Neuronal stem cell (in vitro differentiated cells): ENCODE data around the gene FZD1.

Experiments used
- DNase-seq: peaks from one replicate; pipeline ENCODE4 v3.0.0-alpha.2; 2013; ENCODE audit warnings: low spot score
- H2AFZ ChIP-seq: one replicate; pipeline ENCODE4 v1.6.1; 2013; ENCODE audit warnings: mild to moderate bottlenecking, low read length, inconsistent platforms
- H2AK5ac ChIP-seq: 2 replicates; pipeline ENCODE4 v1.6.1; 2013; ENCODE audit warnings: low read depth, mild to moderate bottlenecking, inconsistent platforms, low read length, moderate library complexity, mixed read lengths
- H2BK120ac ChIP-seq: 2 replicates; pipeline ENCODE4 v1.6.1; 2013; ENCODE audit warnings: low read depth, mild to moderate bottlenecking, inconsistent platforms, low read length, moderate library complexity, mixed read lengths
- H2BK12ac ChIP-seq: one replicate; pipeline ENCODE4 v1.6.1; 2013; ENCODE audit warnings: low read length, inconsistent platforms
- H2BK15ac ChIP-seq: 2 replicates; pipeline ENCODE4 v1.6.1; 2013; ENCODE audit warnings: mild to moderate bottlenecking, low read length, inconsistent platforms, mixed read lengths
- H2BK5ac ChIP-seq: one replicate; pipeline ENCODE4 v1.6.1; 2013; ENCODE audit warnings: inconsistent platforms, mild to moderate bottlenecking, low read length, moderate library complexity
- H3K14ac ChIP-seq: one replicate; pipeline ENCODE4 v1.6.1; 2013; ENCODE audit warnings: low read length, inconsistent platforms
- H3K18ac ChIP-seq: 2 replicates; pipeline ENCODE4 v1.6.1; 2013; ENCODE audit warnings: low read length, inconsistent platforms
- H3K23ac ChIP-seq: 2 replicates; pipeline ENCODE4 v1.6.1; 2013; ENCODE audit warnings: low read depth, mild to moderate bottlenecking, mixed read lengths, low read length, inconsistent platforms; ENCODE audit not compliant: poor library complexity
- H3K27ac ChIP-seq: replicated peaks from 3 replicates; pipeline ENCODE4 v1.5.1; 2013; ENCODE audit warnings: low read length, inconsistent platforms
- H3K27me3 ChIP-seq, 3 experiments: 2 replicates each; pipeline ENCODE4 v1.6.1; 2013; ENCODE audit warnings: low read length in 3 of 3, mild to moderate bottlenecking in 2 of 3, inconsistent platforms in 1 of 3, low read depth in 1 of 3, mixed read lengths in 1 of 3, moderate library complexity in 1 of 3; ENCODE audit not compliant: control insufficient read depth in 3 of 3, insufficient read depth in 3 of 3
- H3K36me3 ChIP-seq, 2 donors: replicated peaks in 1 of 2; 2 replicates each; pipeline ENCODE4 v1.6.1; 2013; ENCODE audit warnings: low read length in 2 of 2; ENCODE audit not compliant: control insufficient read depth in 2 of 2, insufficient read depth in 2 of 2
- H3K4ac ChIP-seq: 2 replicates; pipeline ENCODE4 v1.6.1; 2013; ENCODE audit warnings: inconsistent platforms, mild to moderate bottlenecking, low read length, moderate library complexity
- H3K4me1 ChIP-seq, 2 donors: 1 replicate in 1 of 2; 2 replicates in 1 of 2; pipeline ENCODE4 v1.6.1; 2013; ENCODE audit warnings: low read length in 2 of 2, low read depth in 1 of 2; ENCODE audit not compliant: control insufficient read depth in 2 of 2, insufficient read depth in 1 of 2
- H3K4me2 ChIP-seq: one replicate; pipeline ENCODE4 v1.6.1; 2013; ENCODE audit warnings: mild to moderate bottlenecking, low read length, inconsistent platforms; ENCODE audit not compliant: insufficient read depth, poor library complexity, severe bottlenecking
- H3K4me3 ChIP-seq, 2 donors: 2 replicates each; pipeline ENCODE4 v1.5.1; 2013; ENCODE audit warnings: low read length in 2 of 2, mild to moderate bottlenecking in 2 of 2, inconsistent platforms in 1 of 2, moderate library complexity in 1 of 2
- H3K79me1 ChIP-seq: one replicate; pipeline ENCODE4 v1.6.1; 2013; ENCODE audit warnings: low read depth, mild to moderate bottlenecking, inconsistent platforms, low read length, moderate library complexity
- H3K9ac ChIP-seq: one replicate; pipeline ENCODE4 v1.6.1; 2013; ENCODE audit warnings: mild to moderate bottlenecking, low read depth, low read length, inconsistent platforms; ENCODE audit not compliant: poor library complexity
- H3K9me3 ChIP-seq, 2 donors: replicated peaks in 1 of 2; 2 replicates each; pipeline versions ENCODE3 to v1.6.1; 2013; ENCODE audit warnings: low read length in 2 of 2, mild to moderate bottlenecking in 2 of 2, inconsistent platforms in 1 of 2, low read depth in 1 of 2, mixed read lengths in 1 of 2, moderate library complexity in 1 of 2; ENCODE audit not compliant: control insufficient read depth in 2 of 2, insufficient read depth in 1 of 2
- H4K8ac ChIP-seq: one replicate; pipeline ENCODE4 v1.6.1; 2013; ENCODE audit warnings: low read depth, mild to moderate bottlenecking, inconsistent platforms, low read length, moderate library complexity
- H4K91ac ChIP-seq: one replicate; pipeline ENCODE4 v1.6.1; 2013; ENCODE audit warnings: low read length, low read depth, mild to moderate bottlenecking, inconsistent platforms; ENCODE audit not compliant: poor library complexity
- WGBS, 2 donors: extraction: QIAGEN DNeasy Blood & Tissue Kit; methylation state at CpG; one replicate each; pipeline ENCODE4 v1.1.7; 2013; ENCODE audit warnings: missing lambda C conversion rate in 2 of 2, mixed read lengths in 1 of 2; ENCODE audit not compliant: insufficient read length in 2 of 2, insufficient replicate concordance in 1 of 2; ENCODE audit errors: extremely low coverage in 2 of 2; 5-methylcytosine and 5-hydroxymethylcytosine counted together

FZD1 gene

DNA sequence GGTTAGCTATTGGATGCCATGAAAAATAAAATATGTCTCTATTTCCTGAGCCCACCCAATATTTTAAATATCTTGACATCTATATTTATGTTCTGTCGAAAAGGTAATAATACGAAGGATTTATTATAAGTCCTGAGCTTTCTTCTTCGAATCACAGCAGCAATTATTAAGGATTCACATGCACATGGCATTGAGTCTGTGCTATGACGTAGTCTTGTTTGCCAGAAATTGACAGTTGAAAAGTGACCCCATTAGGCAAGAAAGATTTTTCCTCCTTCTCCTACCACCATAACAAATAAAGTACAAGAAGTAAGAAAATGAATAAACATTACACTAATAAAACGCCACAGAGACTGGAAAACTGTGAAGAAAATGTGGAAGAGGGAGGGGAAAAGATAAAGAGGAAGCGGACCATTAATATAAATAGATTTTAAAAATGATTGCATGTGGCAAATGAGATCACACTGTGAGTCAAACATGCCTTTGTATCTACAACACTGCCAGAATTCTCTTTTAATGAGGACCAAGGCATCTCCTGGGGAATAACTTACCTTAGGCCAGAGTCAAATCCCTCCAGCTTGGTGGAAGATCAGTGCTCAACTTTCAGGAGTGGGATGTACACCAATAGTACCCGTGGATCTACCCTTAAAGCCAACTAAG, 21.6 kb downstream of the FZD1 start:
- no CpG with 5 or more reads among the region's 7 CpGs for WGBS, 2 donors
- H3K79me1 ChIP-seq = no peaks in the 10 kb centered on the region
- no peak overlapping the region for H3K18ac ChIP-seq
- H4K91ac ChIP-seq = no peak overlapping the region
- no peak overlapping the region for H2BK120ac ChIP-seq
- H2AK5ac ChIP-seq = no peak overlapping the region
- H3K27ac ChIP-seq = no peak overlapping the region
- no peak overlapping the region for H2BK12ac ChIP-seq
- H3K9ac ChIP-seq = no peak overlapping the region
- H3K4me3 ChIP-seq = no peak overlapping the region
- no peak overlapping the region for H3K23ac ChIP-seq
- no peak overlapping the region for H4K8ac ChIP-seq
- H3K36me3 ChIP-seq = no peaks in the 10 kb centered on the region
- H2BK5ac ChIP-seq = no peak overlapping the region
- H2BK15ac ChIP-seq = no peak overlapping the region
- no peak overlapping the region for H3K14ac ChIP-seq
- H3K4me2 ChIP-seq = no peak overlapping the region
- peaks cover 3 to 8% of the 10 kb centered on the region in 2 donors for H3K4me1 ChIP-seq
- peaks cover 0 to 7% of the 10 kb centered on the region in 2 donors for H3K9me3 ChIP-seq
- H3K27me3 ChIP-seq = no peaks in the 10 kb centered on the region
- no peak for DNase-seq
- no peak overlapping the region for H2AFZ ChIP-seq
- H3K4ac ChIP-seq = no peak overlapping the region

DNA sequence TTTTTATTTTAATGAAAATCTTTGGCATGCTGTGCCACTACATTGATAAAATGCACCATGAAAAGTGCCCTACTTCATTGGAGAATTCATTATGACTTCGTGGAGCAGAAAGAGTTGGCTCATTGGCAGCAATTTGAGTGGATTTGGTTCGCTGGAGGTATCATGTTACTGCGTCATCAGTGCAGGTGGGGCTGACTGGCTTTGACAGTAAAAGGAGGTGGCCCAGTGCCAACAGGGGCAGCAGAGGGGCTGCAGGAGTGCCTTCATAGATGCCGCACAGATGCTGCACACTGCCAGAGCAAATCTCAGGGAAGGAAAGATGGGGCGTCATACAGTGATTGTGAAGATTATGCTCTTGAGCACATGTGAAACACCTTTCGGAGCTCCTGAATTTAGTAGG, 22.2 kb downstream of the FZD1 start:
- H3K4me1 ChIP-seq = peaks cover 3 to 8% of the 10 kb centered on the region in 2 donors
- no peak overlapping the region for H3K14ac ChIP-seq
- no peaks in the 10 kb centered on the region for H3K27me3 ChIP-seq
- H4K8ac ChIP-seq = no peak overlapping the region
- H2BK120ac ChIP-seq = no peak overlapping the region
- no peak overlapping the region for H2AFZ ChIP-seq
- H3K4me2 ChIP-seq = no peak overlapping the region
- no peak overlapping the region for H3K27ac ChIP-seq
- no peak overlapping the region for H3K23ac ChIP-seq
- no peak overlapping the region for H2BK15ac ChIP-seq
- H4K91ac ChIP-seq = no peak overlapping the region
- H2AK5ac ChIP-seq = no peak overlapping the region
- DNase-seq = no peak
- no peak overlapping the region for H2BK5ac ChIP-seq
- no peak overlapping the region for H2BK12ac ChIP-seq
- peaks cover 0 to 7% of the 10 kb centered on the region in 2 donors for H3K9me3 ChIP-seq
- no peak overlapping the region for H3K4ac ChIP-seq
- H3K18ac ChIP-seq = no peak overlapping the region
- H3K9ac ChIP-seq = no peak overlapping the region
- no CpG with 5 or more reads among the region's 6 CpGs for WGBS, 2 donors
- no peaks in the 10 kb centered on the region for H3K79me1 ChIP-seq
- no peak overlapping the region for H3K4me3 ChIP-seq
- H3K36me3 ChIP-seq = no peaks in the 10 kb centered on the region

DNA sequence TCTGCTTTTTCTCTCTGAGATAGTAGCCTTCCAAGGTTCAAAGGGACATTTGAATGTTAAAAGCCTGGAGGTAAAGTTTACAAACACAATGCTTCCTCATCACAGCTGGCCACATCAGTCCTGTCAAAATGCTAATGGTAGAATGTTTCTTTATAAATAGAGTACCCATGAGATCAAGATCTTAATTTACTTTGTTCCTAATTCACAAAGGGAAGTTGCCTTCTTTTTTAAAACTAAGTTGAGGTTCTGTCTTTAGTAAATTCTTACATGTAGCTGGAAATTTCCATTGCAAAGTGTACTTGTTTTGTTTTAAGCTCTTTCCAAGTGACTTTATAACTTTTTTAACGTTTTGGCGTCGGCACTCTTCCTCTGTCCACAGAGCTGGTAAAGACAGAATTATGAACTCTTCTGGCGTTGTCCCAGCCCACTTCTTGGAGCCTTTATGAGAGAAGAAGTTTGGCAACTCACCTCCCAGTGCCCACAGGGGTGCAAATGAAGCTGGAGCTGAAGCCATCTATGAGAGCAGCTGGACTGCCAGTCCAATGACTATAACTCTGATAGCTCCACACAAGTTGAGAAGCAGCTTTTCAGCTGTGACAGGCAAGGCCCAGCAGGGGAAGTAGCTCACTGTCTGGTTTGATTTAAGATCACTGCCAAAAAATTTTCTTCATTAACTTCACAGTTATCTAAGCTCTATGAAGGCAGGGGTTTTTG, 23.3 kb downstream of the FZD1 start:
- Histone ChIP-seq H3K36me3 (no peaks in the 10 kb centered on the region), H3K9me3 (no peaks in the 10 kb centered on the region), H3K79me1 (no peaks in the 10 kb centered on the region), H2BK12ac (no peak overlapping the region), H3K14ac (no peak overlapping the region), H3K4ac (no peak overlapping the region), H2BK5ac (no peak overlapping the region), H2AFZ (peak overlapping the region; percentile 64), H2BK15ac (no peak overlapping the region), H3K4me3 (no peak overlapping the region), H2BK120ac (no peak overlapping the region), H3K18ac (no peak overlapping the region), H4K8ac (no peak overlapping the region), H3K23ac (no peak overlapping the region), H2AK5ac (no peak overlapping the region), H3K4me1 (peaks cover 3 to 8% of the 10 kb centered on the region in 2 donors), H3K27ac (no peak overlapping the region), H3K9ac (no peak overlapping the region), H4K91ac (no peak overlapping the region), H3K27me3 (no peaks in the 10 kb centered on the region), H3K4me2 (no peak overlapping the region)
- DNase-seq = no peak
- WGBS, 2 donors = no CpG with 5 or more reads among the region's 4 CpGs

DNA sequence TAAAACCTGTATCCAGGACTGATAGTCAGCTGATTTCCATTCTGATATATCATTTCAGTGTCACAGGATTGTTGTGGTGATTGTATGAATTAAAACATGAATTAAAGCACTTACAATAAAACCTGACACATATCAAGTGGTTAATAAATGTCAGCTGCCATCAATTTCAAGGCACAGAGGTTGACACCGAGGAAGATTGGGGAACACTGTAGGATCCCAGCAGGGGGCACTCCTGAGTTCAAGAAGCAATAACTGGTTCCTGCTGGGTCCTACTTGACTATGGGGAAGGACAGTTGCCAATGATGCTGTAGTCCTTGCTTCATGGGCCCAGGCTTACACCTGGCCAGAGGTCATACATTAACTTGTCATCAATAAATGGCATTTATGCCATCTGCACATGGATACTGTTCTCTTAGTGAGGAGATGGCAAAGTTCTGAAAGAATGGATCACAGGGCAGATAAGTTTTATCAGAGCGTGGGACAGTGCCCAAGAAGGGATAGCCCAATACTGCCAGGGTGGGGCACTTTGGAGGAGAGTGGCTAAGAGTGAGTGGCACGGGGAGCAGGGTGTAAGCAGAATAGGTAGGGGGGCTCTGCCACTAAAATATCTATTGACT, 24.1 kb downstream of the FZD1 start:
- H2AK5ac ChIP-seq = no peak overlapping the region
- no peak overlapping the region for H2AFZ ChIP-seq
- H2BK5ac ChIP-seq = no peak overlapping the region
- H2BK12ac ChIP-seq = no peak overlapping the region
- no peak overlapping the region for H3K9ac ChIP-seq
- peaks cover 3 to 8% of the 10 kb centered on the region in 2 donors for H3K4me1 ChIP-seq
- H3K4me2 ChIP-seq = no peak overlapping the region
- H3K14ac ChIP-seq = no peak overlapping the region
- WGBS, 2 donors = no CpG with 5 or more reads among the region's 3 CpGs
- DNase-seq = no peak
- H3K36me3 ChIP-seq = no peaks in the 10 kb centered on the region
- no peak overlapping the region for H4K8ac ChIP-seq
- no peak overlapping the region for H3K27ac ChIP-seq
- H3K79me1 ChIP-seq = no peaks in the 10 kb centered on the region
- no peak overlapping the region for H2BK15ac ChIP-seq
- H2BK120ac ChIP-seq = no peak overlapping the region
- H3K27me3 ChIP-seq = no peaks in the 10 kb centered on the region
- no peaks in the 10 kb centered on the region for H3K9me3 ChIP-seq
- no peak overlapping the region for H3K4ac ChIP-seq
- no peak overlapping the region for H3K18ac ChIP-seq
- H3K23ac ChIP-seq = no peak overlapping the region
- no peak overlapping the region for H3K4me3 ChIP-seq
- no peak overlapping the region for H4K91ac ChIP-seq
